ENCODE data around the gene PNMA1.

PNMA1 gene

GRCh38 chr14:73736842-73737241 is 22.7 kb upstream of the PNMA1 start:
- DNase-seq (ENCODE audit: low spot score) = no peak

- no peak for DNase-seq (ENCODE audit: low spot score)
These were observed 17.8 kb upstream of the PNMA1 start for GRCh38 chr14:73732006-73732405.

DNA sequence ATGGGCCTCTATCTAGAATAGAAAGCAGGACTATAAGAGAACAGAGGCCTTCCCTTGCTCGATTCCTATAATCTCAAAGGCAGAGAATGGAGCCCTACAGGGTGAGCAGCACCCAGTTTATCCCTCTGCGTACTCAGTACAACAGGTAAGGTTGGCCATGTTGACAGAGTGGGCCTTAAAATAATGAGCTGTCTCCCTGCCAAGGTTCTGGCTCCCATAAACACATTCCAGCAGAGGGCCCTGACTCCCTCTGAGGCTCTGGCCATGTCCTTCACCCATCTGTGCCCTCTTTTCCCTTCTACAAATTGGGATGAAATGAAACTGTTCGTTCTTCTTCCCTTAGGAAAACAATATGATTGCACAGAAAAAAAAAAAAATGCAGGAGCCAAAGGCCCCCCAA is 16.9 kb upstream of the PNMA1 start:
- DNase-seq (ENCODE audit: low spot score) = no peak

DNA sequence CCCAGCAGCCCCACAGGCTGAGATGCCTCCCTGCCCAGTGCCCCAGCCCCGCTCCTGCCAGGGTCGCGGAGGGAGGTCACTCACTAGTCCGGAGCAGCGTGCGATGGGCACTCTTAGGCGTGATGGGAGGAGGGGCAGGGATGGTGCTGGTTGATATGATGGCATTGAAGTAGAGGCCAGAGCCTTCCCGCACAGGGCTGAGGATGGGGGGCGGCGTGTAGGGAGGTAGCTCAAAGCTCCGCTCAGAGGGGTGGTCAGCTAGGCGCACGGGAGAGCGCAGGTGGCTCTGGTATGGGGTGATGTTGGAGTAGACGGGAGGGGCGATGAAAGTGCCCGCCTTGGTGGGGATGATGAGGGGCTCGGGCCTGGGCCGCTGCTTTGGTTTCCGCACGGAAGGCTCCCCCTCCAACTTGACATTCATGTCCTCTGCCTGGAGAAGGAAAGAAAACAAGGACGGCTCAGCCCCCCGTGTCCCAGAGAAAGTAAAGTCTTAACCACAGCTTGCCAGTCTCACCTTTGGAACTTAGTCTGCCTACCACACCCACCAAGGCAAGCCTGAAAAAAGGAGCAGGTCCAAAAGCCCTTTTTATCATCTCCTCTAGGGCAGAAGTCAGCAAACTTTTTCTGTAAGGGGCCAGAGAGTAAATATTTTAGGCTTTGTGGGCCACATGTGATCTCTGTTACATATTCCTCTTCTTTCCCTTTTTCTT is 15.5 kb upstream of the PNMA1 start:
- DNase-seq (ENCODE audit: low spot score) = no peak

DNA sequence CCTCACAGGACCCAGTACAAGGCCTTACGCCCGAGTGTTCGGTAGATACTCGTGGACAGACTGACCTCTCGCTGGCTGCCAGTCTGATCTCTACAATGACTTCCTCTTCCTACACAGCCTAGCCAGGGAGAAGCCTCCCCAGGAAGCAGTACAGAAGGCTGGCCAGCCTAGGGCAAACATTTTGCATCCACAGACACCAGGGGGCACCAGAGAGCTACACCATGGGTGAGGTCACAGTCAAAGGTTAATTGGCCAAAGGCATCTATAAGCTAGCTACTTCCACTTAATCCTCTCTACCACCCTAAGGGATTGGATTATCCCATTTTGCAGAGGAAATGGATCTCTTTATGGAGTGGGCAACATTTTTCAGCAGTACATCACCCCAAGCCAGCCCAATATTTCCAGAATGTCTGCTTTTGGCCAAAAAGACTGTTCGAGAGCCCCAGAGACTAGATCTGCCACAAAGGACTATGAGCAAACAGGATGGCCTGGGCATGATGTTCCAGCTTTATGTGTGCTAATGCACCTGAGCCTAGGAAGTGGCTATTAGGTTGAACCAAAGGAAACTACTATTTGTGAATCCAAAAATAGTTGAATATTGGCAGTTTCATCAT is 14.6 kb upstream of the PNMA1 start:
- DNase-seq (ENCODE audit: low spot score) = peak; percentile 89

- DNase-seq (ENCODE audit: low spot score) = no peak
These were observed 13.0 kb upstream of the PNMA1 start for GRCh38 chr14:73727166-73727565.

DNA sequence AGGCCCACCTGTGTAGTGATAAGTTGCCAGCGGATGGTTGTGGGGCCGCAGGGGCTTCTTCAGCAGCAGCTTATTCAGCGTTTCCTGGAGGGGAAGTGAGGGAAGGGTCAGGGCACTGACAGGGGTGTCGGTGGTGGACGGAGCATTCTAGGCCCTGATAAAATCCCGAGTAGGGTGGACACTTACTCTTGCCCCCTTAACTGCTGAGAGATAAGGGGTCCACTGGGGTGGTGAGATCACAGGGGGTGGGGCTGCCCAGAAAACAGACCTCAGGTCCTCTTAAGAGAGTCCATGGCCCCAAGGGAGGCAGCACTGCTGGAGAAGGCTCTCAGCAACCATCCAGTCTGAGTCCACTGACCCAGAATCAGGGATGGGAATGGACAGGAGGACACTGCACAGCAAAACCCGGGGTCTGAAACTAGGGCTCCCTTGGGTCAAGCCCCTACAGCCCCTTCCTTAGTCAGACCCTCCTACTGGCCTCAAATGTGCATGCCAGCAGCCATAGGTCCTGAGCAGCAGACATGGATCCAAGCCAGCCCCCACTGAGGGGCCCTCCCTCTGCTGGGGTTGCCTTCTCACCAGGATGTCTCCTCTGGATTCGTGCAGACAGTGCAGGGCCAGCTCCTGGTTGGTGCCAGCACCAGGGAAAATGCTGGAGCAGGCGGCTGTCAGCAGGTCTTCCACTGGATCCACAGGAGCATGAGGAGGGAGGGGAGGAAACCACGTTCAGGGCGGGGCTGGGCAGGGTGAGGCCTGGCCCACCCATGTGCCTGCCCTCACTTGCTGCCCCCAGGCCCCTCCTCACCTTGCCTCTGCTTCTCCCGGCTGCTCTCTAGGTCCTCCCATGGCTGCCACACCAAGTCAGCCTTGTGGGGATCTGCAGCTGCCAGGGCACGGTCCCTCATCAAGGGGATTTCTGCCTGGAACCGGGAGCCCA is 12.1 kb upstream of the PNMA1 start:
- DNase-seq (ENCODE audit: low spot score) = no peak

DNA sequence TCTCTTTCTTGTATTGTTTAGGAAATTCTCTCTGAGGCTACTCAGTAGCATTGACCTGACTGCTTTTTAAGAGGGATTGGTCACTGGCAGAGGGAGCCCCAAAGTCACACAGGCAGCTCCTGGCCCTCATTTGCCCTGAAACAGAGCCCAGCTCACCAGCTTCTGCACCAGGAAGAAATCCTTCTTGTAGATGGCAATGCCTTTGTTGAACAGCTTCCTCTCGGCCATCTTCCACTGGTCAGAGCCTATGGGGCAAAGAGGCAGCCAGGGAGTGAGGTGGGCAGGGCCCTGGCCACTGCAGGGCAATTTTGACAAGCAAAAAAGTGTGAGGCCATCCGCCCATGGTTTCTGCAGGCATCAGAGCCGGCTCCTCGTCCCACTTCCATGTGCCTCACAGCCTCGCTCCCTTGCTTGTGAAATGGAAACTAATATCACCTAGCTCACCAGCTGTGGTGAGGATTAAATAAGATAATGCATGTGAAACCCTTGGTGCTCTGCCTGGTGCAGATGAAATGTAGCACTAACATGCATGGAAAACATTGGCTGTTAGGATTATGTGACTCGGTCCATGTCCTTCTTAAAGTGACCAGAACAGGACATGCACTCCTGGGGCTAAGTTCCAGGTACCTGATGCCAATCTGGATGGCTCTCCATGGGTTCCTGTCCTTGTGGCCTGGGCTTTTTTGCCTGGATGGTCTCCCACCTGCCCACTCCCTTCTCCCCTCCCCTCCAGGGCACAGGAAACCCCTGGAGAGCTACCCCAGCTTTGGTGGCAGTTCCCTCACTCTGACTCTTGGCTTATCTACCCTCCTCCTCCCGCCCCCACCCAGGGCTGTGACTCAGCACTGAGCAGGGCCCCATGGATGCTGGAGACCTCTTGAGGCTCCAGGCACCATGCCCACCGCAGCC is 11.2 kb upstream of the PNMA1 start:
- DNase-seq (ENCODE audit: low spot score) = no peak

GRCh38 chr14:73724696-73725095 is 10.5 kb upstream of the PNMA1 start:
- no peak for DNase-seq (ENCODE audit: low spot score)

GRCh38 chr14:73723797-73724661 is 9.8 kb upstream of the PNMA1 start:
- no peak for DNase-seq (ENCODE audit: low spot score)

DNA sequence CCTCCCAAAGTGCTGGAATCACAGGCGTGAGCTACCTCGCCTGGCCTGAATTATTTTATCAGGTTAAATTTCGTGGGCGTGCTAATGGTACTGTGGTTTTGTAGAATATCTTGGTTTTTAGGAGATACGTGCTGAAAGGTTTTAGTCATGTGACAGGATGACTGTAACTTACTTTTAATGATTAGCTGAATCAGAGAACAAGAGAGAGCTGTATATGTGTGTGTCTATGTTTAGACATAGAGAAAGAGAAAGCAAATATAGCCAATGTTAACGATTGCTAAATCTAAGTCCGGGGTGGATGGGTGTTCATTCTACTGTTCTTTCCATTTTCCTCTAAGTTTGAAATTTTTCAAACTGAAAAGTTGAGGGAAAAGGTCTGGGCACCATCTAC is 9.2 kb upstream of the PNMA1 start:
- DNase-seq (ENCODE audit: low spot score) = no peak

GRCh38 chr14:73722581-73722980 is 8.4 kb upstream of the PNMA1 start:
- DNase-seq (ENCODE audit: low spot score) = no peak

- peak; percentile 56 for DNase-seq (ENCODE audit: low spot score)
These were observed 7.1 kb upstream of the PNMA1 start for GRCh38 chr14:73721101-73721821.

DNA sequence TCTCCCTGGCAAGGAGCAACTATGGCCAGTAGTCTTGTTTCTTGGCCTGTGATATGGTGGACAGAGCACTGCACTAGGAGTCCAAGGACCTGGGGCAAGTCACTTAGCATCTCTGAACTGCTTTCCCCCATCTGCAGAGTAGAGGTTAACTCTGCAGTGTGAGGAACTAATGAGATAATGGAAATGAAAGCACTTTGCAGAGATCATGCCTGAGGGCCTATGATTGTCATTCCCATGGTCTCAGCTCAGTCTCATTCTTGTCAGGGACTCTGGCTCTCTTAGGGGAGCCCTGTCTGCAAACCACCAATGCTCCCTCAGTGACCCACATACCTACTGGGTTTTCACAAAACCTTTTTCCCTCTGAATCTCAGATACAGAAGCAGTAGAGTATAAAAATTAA is 6.5 kb upstream of the PNMA1 start:
- no peak for DNase-seq (ENCODE audit: low spot score)

DNA sequence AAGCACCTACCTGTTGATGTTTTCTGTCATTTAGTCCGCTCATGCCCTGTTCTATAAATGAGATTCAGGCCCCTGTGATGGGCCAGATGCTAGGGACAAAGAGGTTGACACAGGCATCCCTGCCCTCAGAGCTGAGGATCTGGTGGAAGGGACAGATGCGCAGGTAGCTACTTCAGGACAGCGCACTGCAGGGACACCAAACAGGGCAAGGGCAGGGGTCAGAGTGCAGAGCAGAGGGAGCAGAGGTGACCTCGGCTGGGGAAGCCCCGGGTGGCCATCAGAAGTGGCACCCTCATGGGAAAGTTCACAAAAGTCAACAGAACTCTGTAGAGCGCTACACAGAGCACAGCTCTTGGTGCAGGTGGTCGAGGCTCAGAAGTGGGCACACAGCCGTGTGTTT is 5.6 kb upstream of the PNMA1 start:
- no peak for DNase-seq (ENCODE audit: low spot score)

GRCh38 chr14:73719361-73719760 is 5.2 kb upstream of the PNMA1 start:
- no peak for DNase-seq (ENCODE audit: low spot score)

GRCh38 chr14:73718418-73719251 is 4.5 kb upstream of the PNMA1 start:
- DNase-seq (ENCODE audit: low spot score) = peak; percentile 92

GRCh38 chr14:73717711-73718417 is 3.7 kb upstream of the PNMA1 start:
- DNase-seq (ENCODE audit: low spot score) = peak; percentile 74

- DNase-seq (ENCODE audit: low spot score) = no peak
These were observed 3.1 kb upstream of the PNMA1 start for GRCh38 chr14:73717266-73717665.
